K562 (cell line): ENCODE measurements around the gene HSP90AA1. TPM values are rescaled to one million over a fixed set of nuclear protein-coding genes. Genes with fewer than 3 reads are reported as not detected.

ENCODE experiments used
- ATF7 ChIP-seq: fragments of 450-650 bp; IDR thresholded peaks from 2 replicates; pipeline ENCODE4 v1.7.1; 2014; ENCODE audit warnings: mild to moderate bottlenecking, moderate library complexity
- CREB1 ChIP-seq, 2 experiments: sonication (generic) in 1 of 2; formaldehyde crosslinking in 1 of 2; IDR thresholded peaks; 2 replicates each; pipeline versions ENCODE4 v1.6.1 to v1.8.0; 2012 to 2022; ENCODE audit warnings: inconsistent platforms in 1 of 2, mild to moderate bottlenecking in 1 of 2, missing genetic modification reagents in 1 of 2, moderate library complexity in 1 of 2
- FUS ChIP-seq: fragments of 200-400 bp; formaldehyde crosslinking; optimal IDR thresholded peaks from 2 replicates; pipeline ENCODE3; 2017; ENCODE audit warnings: low read depth, low read length
- NR1H2 ChIP-seq: sonication (generic); formaldehyde crosslinking; IDR thresholded peaks from 2 replicates; pipeline ENCODE4 v1.4.0; 2020; ENCODE audit warnings: mild to moderate bottlenecking, missing genetic modification reagents
- PHF21A ChIP-seq: fragments of 450-650 bp; IDR thresholded peaks from 2 replicates; pipeline ENCODE4 v1.6.1; 2017; ENCODE audit warnings: low read depth, borderline replicate concordance
- PHF8 ChIP-seq: fragments of 200-600 bp; sonication (generic); IDR thresholded peaks from 2 replicates; pipeline ENCODE4 v1.6.1; 2012; ENCODE audit warnings: mixed run types, mild to moderate bottlenecking, inconsistent platforms, low read length, moderate library complexity, borderline replicate concordance
- TCFL5 ChIP-seq: fragments of 250-450 bp; sonication (Bioruptor Pico); conservative IDR thresholded peaks from 2 replicates; pipeline ENCODE4 v1.6.1; 2021; ENCODE audit warnings: mild to moderate bottlenecking, moderate library complexity, matching md5 sums
- ZBTB12 ChIP-seq: fragments of 250-450 bp; sonication (Bioruptor Pico); IDR thresholded peaks from 2 replicates; pipeline ENCODE4 v1.4.0; 2020
- ZBTB40 ChIP-seq, 2 experiments: fragments of 450-650 bp in 1 of 2; sonication (generic) in 1 of 2; formaldehyde crosslinking in 1 of 2; IDR thresholded peaks; 2 replicates each; pipeline versions ENCODE4 v1.7.1 to v1.9.0; 2016 to 2022; ENCODE audit warnings: inconsistent platforms in 1 of 2, mild to moderate bottlenecking in 1 of 2, missing genetic modification reagents in 1 of 2
- ZNF431 ChIP-seq: sonication (generic); formaldehyde crosslinking; IDR thresholded peaks from 2 replicates; pipeline ENCODE4 v1.8.0; 2022; ENCODE audit warnings: mild to moderate bottlenecking, missing genetic modification reagents
- polyA plus RNA-seq, 8 experiments: library from polyadenylated mRNA; depleted of rRNA in 4 of 8; stranded (reverse) in 5 of 8; unstranded in 3 of 8; fragments of >200 nt; fragmentation: Nextera tagmentation in 2 of 8; fragmentation: Illumina TruSeq in 1 of 8; extraction: Ambion mirVana in 2 of 8; extraction: Trizol in 1 of 8; gene quantifications; 2 replicates each; pipeline versions ENCODE4 v1.2.1 to v1.2.3, GENCODE V29; 2011 to 2014; ENCODE audit warnings: inconsistent platforms in 1 of 8, missing spikeins in 1 of 8
- total RNA-seq, 7 experiments: library from RNA; depleted of rRNA in 6 of 7; stranded (reverse); fragments of >200 nt in 6 of 7; fragmentation: Illumina TruSeq in 2 of 7; extraction: Trizol in 2 of 7; gene quantifications; 2 replicates each; pipeline versions ENCODE4 v1.2.1 to v1.2.3, GENCODE V29; 2011 to 2021; ENCODE audit warnings: low replicate concordance in 1 of 7
- TF ChIP-seq, protein P1 (sequence below): fragments of 250-450 bp; sonication (Bioruptor Pico); IDR thresholded peaks from 2 replicates; pipeline ENCODE4 v1.8.0; 2022; ENCODE audit warnings: inconsistent platforms, mild to moderate bottlenecking, moderate library complexity, borderline replicate concordance
- TF ChIP-seq, protein P2 (sequence below): fragments of 450-650 bp; conservative IDR thresholded peaks from 2 replicates; pipeline ENCODE4 v1.6.1; 2016; ENCODE audit warnings: missing genetic modification characterization, low read depth, mild to moderate bottlenecking, control low read depth, missing compliant biosample characterization

Gene HSP90AA1
- total and polyA plus RNA-seq, 9 of the 15 experiments (the other 6 are each of a cell fraction or from before 2014, with no cell fraction given), result 377 to 1,731 (median 879) TPM

DNA sequence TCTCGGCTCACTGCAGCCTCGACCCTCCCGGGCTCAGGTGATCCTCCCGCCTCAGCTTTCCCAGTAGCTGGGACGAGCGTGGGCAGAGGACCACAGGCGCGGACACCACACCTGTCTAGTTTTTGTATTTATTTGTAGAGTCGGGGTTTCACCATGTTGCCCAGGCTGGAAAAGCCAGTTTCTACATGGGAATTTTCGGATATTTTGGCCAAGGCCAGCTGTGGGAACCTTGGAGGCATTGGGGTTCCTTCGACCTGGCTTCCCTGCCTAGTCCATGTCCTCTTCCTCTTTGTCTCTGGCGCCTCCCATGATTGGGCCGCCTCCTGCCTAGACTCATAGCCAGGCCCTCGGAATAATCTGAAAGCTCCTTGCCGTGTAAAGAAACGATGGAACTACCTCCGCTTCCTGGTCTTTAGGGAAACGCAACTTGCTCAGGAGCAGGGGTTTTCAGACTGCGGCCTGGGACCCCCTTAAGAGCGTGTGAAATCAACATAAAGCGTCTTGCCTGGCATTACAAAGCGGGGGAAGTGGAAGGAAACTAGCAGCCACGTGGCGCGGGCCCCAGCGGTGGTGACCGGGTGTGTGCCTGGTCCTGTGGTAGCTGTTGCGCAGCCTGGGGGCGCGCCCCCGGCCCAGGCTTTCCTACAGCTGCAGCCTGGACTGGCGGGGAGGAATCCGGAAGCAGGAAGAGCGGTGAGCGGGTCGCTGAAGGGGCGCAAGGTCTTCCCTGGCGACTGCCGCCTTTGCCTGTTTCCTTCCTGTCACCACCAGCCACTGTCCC lies 1.4 kb upstream of the HSP90AA1 start (continued):
- TF ChIP-seq ZBTB40 (IDR thresholded peaks at IDR 0.05) (no peak), ZBTB40 (CRISPR knock-in tag; IDR thresholded peaks at IDR 0.05) (no peak), ZBTB12 (CRISPR knock-in tag) (no peak), ZNF431 (CRISPR knock-in tag) (peak; percentile 73), FUS (no peak), PHF8 (no peak), CREB1 (IDR thresholded peaks at IDR 0.05) (no peak), CREB1 (CRISPR knock-in tag; IDR thresholded peaks at IDR 0.05) (peak; percentile 60), NR1H2 (CRISPR knock-in tag) (no peak), TCFL5 (CRISPR knock-in tag) (no peak), ATF7 (0 out of 2 replicates have a peak, but pooled peaks have one; percentile 15), PHF21A (no peak)
- TF ChIP-seq, protein P1, sequence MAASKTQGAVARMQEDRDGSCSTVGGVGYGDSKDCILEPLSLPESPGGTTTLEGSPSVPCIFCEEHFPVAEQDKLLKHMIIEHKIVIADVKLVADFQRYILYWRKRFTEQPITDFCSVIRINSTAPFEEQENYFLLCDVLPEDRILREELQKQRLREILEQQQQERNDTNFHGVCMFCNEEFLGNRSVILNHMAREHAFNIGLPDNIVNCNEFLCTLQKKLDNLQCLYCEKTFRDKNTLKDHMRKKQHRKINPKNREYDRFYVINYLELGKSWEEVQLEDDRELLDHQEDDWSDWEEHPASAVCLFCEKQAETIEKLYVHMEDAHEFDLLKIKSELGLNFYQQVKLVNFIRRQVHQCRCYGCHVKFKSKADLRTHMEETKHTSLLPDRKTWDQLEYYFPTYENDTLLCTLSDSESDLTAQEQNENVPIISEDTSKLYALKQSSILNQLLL (CRISPR knock-in tag), result no peak
- TF ChIP-seq, protein P2, sequence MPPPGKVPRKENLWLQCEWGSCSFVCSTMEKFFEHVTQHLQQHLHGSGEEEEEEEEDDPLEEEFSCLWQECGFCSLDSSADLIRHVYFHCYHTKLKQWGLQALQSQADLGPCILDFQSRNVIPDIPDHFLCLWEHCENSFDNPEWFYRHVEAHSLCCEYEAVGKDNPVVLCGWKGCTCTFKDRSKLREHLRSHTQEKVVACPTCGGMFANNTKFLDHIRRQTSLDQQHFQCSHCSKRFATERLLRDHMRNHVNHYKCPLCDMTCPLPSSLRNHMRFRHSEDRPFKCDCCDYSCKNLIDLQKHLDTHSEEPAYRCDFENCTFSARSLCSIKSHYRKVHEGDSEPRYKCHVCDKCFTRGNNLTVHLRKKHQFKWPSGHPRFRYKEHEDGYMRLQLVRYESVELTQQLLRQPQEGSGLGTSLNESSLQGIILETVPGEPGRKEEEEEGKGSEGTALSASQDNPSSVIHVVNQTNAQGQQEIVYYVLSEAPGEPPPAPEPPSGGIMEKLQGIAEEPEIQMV, result no peak
